Prostate gland (tissue), 2 donors: ENCODE measurements around the gene PCYT1B. TPM values are rescaled to one million over a fixed set of nuclear protein-coding genes. Genes with fewer than 3 reads are reported as not detected.
A peak's percentile ranks its signal among the peaks of the same experiment; 100 is the strongest.

Experiments
- DNase-seq: peaks from one replicate; pipeline ENCODE4 v3.0.0-alpha.2; 2019; ENCODE audit warnings: low spot score
- H3K27ac ChIP-seq, 2 donors: fragments of 200-600 bp; sonication (generic); 2 replicates each; pipeline ENCODE4 v1.5.1; 2017 to 2019
- H3K27me3 ChIP-seq: fragments of 200-600 bp; sonication (generic); replicated peaks from 2 replicates; pipeline ENCODE4 v1.5.1; 2019; ENCODE audit not compliant: insufficient read depth
- H3K36me3 ChIP-seq, 2 donors: fragments of 200-600 bp; sonication (generic); 1 replicate in 1 of 2; 2 replicates in 1 of 2; pipeline versions ENCODE4 v1.5.1 to v1.8.1; 2017 to 2019
- H3K4me1 ChIP-seq: fragments of 200-600 bp; sonication (generic); replicated peaks from 2 replicates; pipeline ENCODE4 v1.5.1; 2019
- H3K4me3 ChIP-seq, 2 donors: fragments of 200-600 bp; sonication (generic); 2 replicates each; pipeline ENCODE4 v1.5.1; 2017 to 2019
- H3K9me3 ChIP-seq: fragments of 200-600 bp; sonication (generic); 2 replicates; pipeline ENCODE4 v1.5.1; 2017
- CTCF ChIP-seq, 4 experiments: fragments of 200-600 bp in 2 of 4; fragments of 450-650 bp in 2 of 4; sonication (generic) in 2 of 4; IDR thresholded peaks; 1 replicate in 3 of 4; 2 replicates in 1 of 4; pipeline ENCODE4 v1.5.1; 2016 to 2019; ENCODE audit warnings: antibody characterized with exemption in 4 of 4, mild to moderate bottlenecking in 2 of 4, moderate library complexity in 2 of 4
- POLR2A ChIP-seq: fragments of 450-650 bp; IDR thresholded peaks from one replicate; pipeline ENCODE4 v1.6.1; 2016; ENCODE audit warnings: antibody characterized with exemption, mild to moderate bottlenecking
- POLR2AphosphoS5 ChIP-seq: sonication (generic); formaldehyde crosslinking; IDR thresholded peaks from one replicate; pipeline ENCODE4 v1.6.1; 2017; ENCODE audit warnings: antibody characterized with exemption
- WGBS: methylation state at CpG from one replicate; pipeline ENCODE4 v1.1.5; 2018; 5-methylcytosine and 5-hydroxymethylcytosine counted together
- intact Hi-C: fragments of 100-400 bp; cut with DNase I; formaldehyde crosslinking; loops from one replicate; pipeline ENCODE4 v1.14.2; 2022
- total RNA-seq, 2 donors: library from RNA; depleted of rRNA; stranded (reverse); fragments of >200 nt; gene quantifications; one replicate each; pipeline ENCODE4 v1.1.0, GENCODE V29; 2016

The PCYT1B gene
- total RNA-seq, 2 donors from 2014 or later = 0.27 to 6.9 TPM

- Histone ChIP-seq H3K36me3 (no peaks in the 10 kb centered on the region), H3K9me3 (no peaks in the 10 kb centered on the region), H3K4me3 (no peak overlapping the region), H3K27me3 (no peaks in the 10 kb centered on the region), H3K27ac (no peak overlapping the region), H3K4me1 (no peaks in the 10 kb centered on the region)
- 38% methylated on average over 1 of the region's 1 CpG for WGBS
- TF ChIP-seq POLR2AphosphoS5 (no peak), CTCF (IDR thresholded peaks at IDR 0.05) (no peak), POLR2A (no peak)
- intact Hi-C loops = no loop called here
- DNase-seq = no peak
Observed at GRCh38 chrX:24528605-24529004, 118.5 kb downstream of the PCYT1B start.

- 95% methylated on average over 2 of the region's 2 CpGs for WGBS
- intact Hi-C loops = no loop called here
- DNase-seq = no peak
- no peak overlapping the region for H3K4me3 ChIP-seq
- no peaks in the 10 kb centered on the region for H3K36me3 ChIP-seq
- no peak overlapping the region for H3K27ac ChIP-seq
- H3K9me3 ChIP-seq = no peaks in the 10 kb centered on the region
- H3K27me3 ChIP-seq = no peaks in the 10 kb centered on the region
- H3K4me1 ChIP-seq = no peaks in the 10 kb centered on the region
- TF ChIP-seq POLR2AphosphoS5 (no peak), CTCF (IDR thresholded peaks at IDR 0.05) (no peak), POLR2A (no peak)
Observed at GRCh38 chrX:24526616-24527015, 120.5 kb downstream of the PCYT1B start.

GRCh38 chrX:24525455-24525854 is 121.7 kb downstream of the PCYT1B start:
- WGBS = 90% methylated on average over 2 of the region's 2 CpGs

GRCh38 chrX:24520472-24520871 is 126.7 kb downstream of the PCYT1B start:
- intact Hi-C loops = no loop called here
- no peaks in the 10 kb centered on the region for H3K4me1 ChIP-seq
- TF ChIP-seq CTCF (IDR thresholded peaks at IDR 0.05) (no peak), POLR2AphosphoS5 (no peak), POLR2A (no peak)
- H3K9me3 ChIP-seq = no peaks in the 10 kb centered on the region
- no peak overlapping the region for H3K4me3 ChIP-seq
- no peak for DNase-seq
- H3K36me3 ChIP-seq = no peaks in the 10 kb centered on the region
- no peaks in the 10 kb centered on the region for H3K27me3 ChIP-seq
- H3K27ac ChIP-seq = no peak overlapping the region
- WGBS = 100% methylated on average over 2 of the region's 2 CpGs

More at GRCh38 chrX:24525455-24525854, 121.7 kb downstream of the PCYT1B start:
- H3K4me3 ChIP-seq = no peak overlapping the region
- TF ChIP-seq CTCF (IDR thresholded peaks at IDR 0.05) (no peak), POLR2AphosphoS5 (no peak), POLR2A (no peak)
- H3K27me3 ChIP-seq = no peaks in the 10 kb centered on the region
- no peaks in the 10 kb centered on the region for H3K36me3 ChIP-seq
- H3K9me3 ChIP-seq = no peaks in the 10 kb centered on the region
- intact Hi-C loops = no loop called here
- no peak overlapping the region for H3K27ac ChIP-seq
- no peak for DNase-seq
- no peaks in the 10 kb centered on the region for H3K4me1 ChIP-seq

GRCh38 chrX:24515447-24515846 is 131.7 kb downstream of the PCYT1B start:
- Histone ChIP-seq H3K27ac (no peak overlapping the region), H3K9me3 (no peaks in the 10 kb centered on the region), H3K36me3 (no peaks in the 10 kb centered on the region), H3K27me3 (no peaks in the 10 kb centered on the region), H3K4me1 (no peaks in the 10 kb centered on the region), H3K4me3 (no peak overlapping the region)
- intact Hi-C loops = loop anchor here (10.0 kb wide), 1 partner anchor 629 kb away; no protein-coding TSS in a partner anchor
- TF ChIP-seq POLR2A (no peak), POLR2AphosphoS5 (no peak), CTCF (IDR thresholded peaks at IDR 0.05) (peak in 1 of 4 experiments; percentile 6)
- WGBS = 25% methylated on average over 4 of the region's 4 CpGs
- DNase-seq = no peak
